Anterior cingulate cortex (tissue), 58 donors: ENCODE measurements around the gene ISL2.
"Not testable (repeated sequence)": the region's sequence is repeated elsewhere in the genome, so short reads cannot be mapped to it uniquely, and the experiment has no call there.

Source experiments
- DNase-seq, 58 donors: peaks; one replicate each; lab custom pipeline; 2025; lab: John Stamatoyannopoulos, UW

The ISL2 gene

DNA sequence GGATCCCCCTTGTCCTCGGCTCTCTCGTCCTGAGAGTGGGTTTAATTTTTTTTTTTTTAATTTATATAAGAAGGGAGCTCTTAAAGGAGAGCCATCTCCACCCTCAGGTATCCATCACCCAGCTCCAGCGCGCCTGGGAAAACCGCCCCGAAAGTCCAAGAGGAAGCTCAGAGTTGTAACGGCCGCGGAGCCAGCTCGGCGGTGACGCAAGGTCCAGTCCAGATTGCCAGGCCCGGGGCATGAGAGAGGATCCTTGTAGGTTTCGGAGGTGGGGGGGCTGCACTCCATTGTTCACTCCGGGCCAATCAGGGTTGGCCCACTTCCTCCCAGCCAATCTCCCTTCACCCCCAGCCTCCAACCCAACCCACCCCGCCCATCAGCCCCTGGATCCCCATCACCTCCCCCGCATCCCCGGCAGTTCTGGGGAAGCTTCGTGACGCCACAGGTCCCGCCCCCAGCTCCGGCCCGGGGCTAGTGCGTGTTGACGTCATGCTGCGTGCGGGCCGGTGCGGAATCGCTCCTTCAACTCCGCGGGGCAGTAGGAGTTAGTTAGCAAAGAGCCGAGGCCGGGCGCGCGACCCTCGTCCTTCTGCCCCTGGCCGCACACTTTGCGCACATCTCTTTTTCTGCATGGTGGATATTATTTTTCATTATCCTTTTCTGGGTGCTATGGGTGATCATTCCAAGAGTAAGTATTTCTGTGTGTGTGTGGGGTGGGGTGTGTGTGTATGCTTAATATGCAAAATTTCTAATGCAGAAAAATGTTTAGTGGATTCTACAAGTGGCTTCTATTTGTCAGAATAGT lies at the start of gene ISL2:
ISL2 (plus strand) TSS at position 520 of the 805 bp plus-strand sequence; CDS start at position 631, 111 bp downstream.
- DNase-seq = peak in 36 of 58 donors; percentile 3 to 86 (median 57)

- DNase-seq = no peak
Observed at GRCh38 chr15:76289582-76289981, 47.0 kb upstream of the ISL2 start.

- no peak for DNase-seq
Observed at GRCh38 chr15:76293361-76293760, 43.2 kb upstream of the ISL2 start.

DNA sequence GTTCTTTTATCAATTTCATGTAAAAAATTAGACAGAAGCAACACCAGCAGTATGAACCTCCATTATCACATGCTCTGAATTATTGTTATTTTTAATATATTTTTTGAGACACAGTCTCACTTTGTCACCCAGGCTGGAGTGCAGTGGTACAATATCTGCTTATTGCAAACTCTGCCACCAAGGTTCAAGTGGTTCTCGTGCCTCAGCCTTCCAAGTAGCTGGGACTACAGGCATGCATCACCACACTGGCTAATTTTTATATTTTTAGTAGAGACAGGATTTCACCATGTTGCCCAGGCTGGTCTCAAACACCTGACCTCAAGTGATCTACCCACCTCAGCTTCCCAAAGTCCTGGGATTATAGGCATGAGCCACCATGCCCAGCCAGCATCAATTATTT lies 42.1 kb upstream of the ISL2 start:
- DNase-seq = not testable (repeated sequence)

GRCh38 chr15:76296849-76297248 lies 39.7 kb upstream of the ISL2 start:
- DNase-seq = no peak

DNA sequence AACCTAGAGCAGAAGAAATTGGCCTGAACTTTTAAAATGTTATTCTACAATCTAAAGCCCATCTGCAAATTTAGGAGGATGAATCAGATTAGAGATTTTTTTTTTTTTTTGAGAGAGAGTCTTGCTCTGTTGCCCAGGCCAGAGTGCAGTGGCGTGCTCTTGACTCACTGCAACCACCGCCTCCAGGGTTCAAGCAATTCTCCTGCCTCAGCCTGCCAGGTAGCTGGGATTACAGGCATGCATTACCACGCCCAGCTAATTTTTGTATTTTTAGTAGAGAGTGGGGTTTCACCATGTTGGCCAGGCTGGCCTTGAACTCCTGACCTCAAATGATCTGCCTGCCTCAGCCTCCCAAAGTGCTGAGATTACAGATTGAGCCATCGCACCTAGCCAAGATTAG lies 38.6 kb upstream of the ISL2 start:
- DNase-seq = not testable (repeated sequence)

DNA sequence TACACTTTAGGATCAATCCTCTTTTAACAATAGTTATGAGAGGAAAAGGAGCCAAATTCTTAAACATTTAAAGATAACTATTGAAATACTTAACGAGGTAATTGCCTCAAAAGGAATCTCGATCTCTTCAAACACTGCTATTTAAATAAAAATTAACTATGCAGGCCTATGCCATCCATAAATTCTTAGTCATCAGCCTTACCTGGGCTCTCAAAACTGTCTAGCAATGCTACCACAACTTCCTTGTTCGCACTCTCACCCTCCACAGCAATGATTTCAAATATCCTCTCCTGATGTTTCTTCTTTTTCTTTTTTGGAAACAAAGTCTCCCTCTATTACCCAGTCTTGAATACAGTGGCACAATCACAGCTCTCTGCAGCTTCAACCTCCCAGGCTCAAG lies 37.6 kb upstream of the ISL2 start:
- DNase-seq = no peak

- no peak for DNase-seq
Observed at GRCh38 chr15:76299786-76300185, 36.8 kb upstream of the ISL2 start.

GRCh38 chr15:76303909-76304308 lies 32.7 kb upstream of the ISL2 start:
- DNase-seq = no peak

DNA sequence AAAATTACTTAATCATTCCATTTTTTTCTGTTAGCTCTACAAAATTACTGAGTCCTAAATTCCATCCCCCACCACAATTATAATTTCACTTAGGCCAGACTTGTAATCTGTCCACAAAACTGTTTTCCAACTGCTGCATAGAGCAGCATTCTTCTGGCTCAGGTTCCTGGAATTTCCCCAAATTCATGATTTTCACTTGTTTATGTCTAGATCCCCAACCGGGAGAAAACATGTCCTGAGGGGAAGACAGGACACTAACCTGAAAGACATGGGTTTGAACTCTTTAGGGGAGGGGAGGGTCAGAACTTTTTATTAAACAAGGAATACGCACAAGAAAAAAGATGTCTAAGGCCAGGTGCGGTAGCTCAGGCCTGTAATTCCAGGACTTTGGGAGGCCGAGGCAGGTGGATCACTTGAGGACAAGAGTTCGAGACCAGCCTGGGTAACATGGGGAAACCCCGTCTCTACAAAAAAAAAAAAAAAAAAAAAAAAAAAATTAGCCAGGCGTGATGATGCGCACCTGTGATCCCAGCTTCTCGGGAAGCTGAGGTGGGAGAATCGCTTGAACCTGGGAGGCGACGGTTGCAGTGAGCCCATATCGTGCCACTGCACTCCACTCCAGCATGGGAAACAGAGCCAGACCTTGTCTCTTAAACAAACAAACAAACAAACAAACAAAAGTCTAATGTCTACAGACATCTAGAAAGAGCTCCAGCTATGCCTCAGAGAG lies 26.8 kb upstream of the ISL2 start:
- DNase-seq = no peak

- DNase-seq = peak in 6 of 58 donors; percentile 13 to 40 (median 36)
Observed at GRCh38 chr15:76310475-76311099, 26.0 kb upstream of the ISL2 start.

DNA sequence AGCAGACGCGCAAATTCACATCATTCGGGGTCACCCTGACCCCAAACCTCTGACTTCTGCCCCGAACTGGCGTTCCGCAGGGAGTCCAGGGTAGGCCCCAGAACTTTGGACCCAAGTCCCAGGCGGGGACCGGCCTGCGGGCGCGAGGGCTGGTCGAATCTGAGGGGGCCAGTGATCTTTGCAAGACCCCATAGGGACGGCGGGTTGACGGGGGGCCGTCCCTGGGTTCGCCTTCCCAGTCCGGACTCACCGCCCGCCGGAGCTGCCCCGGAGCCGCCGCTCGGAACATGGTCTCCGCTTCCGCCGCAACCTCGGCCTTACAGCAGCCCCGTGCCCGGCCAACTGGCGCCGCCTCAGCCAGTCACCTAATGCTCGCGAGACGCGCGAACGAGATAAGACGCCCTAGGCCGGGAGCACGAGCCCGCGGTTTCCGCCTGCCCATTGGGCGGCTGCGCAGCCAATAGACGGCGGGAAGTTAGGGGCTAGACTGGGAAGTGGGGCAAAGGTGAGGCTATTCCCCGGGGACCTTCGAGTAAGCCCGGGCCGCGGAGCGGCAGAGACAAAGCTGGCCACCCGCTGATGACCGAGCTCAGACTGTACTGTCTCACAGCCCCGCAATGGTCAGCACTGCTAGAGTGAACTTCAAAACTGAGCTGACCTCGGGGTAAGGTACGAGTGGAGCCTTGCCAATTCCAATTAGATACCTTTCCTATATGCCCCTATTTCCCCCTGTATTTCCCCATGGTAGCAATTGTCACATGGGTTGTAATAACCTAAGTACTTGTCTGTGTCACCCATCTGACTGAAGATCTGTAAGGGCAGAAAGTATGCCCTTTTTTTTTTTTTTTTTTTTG lies 25.2 kb upstream of the ISL2 start, which contains the start of gene ETFA:
ETFA (minus strand) TSS at position 370 of the 854 bp plus-strand sequence; CDS start at position 289, 81 bp downstream.
- DNase-seq = peak; percentile 36 to 94 (median 83)

DNA sequence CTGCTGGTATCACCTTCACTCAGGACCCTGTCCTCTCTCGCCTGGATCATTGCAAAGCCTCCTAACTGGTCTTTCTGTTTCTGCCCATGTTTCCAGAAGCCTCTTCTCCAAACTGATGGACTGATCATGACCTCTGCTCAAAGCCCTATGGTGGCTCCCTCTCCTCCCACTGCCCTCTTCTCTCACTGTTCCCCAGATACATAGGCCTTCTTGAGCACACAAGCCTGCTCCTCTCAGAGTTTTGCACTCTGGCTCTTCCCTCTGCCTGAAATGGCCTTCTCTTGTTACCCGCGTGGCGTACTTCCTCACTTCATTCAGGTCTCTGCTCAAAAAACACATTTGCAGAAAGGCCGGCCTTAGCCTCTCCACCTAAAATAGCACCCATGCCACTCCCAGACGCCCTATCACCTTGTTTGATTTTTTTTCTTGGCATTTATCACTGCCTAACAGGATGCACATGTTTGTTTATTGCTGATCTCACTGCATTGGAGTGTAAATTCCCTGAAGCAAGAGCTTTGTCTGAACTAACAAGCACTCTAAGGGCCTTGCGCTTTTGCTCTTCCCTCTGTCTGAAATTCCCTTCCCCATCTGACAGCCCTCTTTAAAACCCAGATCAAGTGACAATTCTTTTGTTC lies 23.9 kb upstream of the ISL2 start:
- no peak for DNase-seq

DNA sequence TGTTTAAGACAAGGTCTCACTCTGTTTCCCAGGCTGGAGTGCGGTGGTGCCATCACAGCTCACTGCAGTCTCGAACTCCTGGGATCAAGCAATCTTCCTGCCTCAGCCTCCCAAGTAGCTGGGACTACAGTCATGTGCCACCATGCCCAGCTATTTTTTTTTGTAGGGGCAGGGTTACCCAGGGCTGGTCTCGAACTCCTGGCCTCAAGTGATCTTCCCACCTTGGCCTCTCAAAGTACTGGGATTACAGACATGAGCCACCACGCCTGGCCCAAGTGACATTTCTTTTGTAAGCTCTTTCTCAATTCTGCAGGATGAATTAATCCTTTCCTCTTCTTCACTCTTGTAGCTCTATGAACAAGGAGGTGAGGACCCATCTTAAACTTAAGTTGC lies 23.4 kb upstream of the ISL2 start:
- DNase-seq = not testable (repeated sequence)

DNA sequence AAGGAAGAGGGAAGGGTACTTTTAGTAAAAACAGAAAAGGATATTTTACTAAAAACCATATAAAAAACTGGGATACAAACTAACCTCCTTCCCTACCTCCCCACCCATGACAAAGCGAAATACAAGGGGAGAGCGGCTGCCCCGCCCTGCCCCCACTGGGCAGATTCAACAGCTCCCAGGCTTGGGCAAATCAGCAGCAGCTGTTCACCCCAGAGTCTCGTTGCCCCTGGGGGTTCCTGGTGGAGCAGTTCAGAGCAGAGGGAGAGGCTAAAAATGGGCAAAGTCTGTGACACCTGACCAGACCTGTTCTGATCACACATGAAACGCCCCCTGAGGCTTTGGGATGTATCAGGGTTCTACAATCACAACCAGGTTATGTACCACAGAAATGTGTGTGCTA lies 22.8 kb upstream of the ISL2 start:
- DNase-seq = no peak

GRCh38 chr15:76320012-76320411 lies 16.6 kb upstream of the ISL2 start:
- DNase-seq = no peak

GRCh38 chr15:76321171-76321570 lies 15.4 kb upstream of the ISL2 start:
- DNase-seq = no peak

GRCh38 chr15:76321602-76322001 lies 15.0 kb upstream of the ISL2 start:
- no peak for DNase-seq

DNA sequence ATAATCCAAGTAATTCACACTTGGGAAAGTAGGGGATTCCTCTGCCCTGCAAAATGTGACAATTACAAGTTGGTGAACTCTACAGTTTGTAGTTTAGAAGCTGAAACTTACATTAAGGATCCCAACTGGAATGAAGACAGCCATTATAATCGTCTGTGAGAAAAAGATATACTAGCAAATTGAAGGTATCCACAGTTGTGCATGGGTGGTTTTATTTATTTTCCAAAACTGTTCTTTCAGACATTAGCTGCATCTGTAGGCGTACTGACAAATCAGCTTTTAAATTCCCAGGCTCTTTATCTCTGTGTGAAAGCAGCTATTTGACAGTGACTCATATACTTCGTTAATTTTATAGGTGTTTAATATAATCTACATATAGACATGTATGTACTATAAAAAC lies 12.5 kb upstream of the ISL2 start:
- no peak for DNase-seq

- no peak for DNase-seq
Observed at GRCh38 chr15:76325704-76326103, 10.9 kb upstream of the ISL2 start.
